Karpas-422 (cell line): Measurements from ENCODE around the gene FLNA. TPM values are rescaled to one million over a fixed set of nuclear protein-coding genes. Genes with fewer than 3 reads are reported as not detected.

ENCODE experiments used
- DNase-seq: peaks from one replicate; pipeline ENCODE4 v3.0.0-alpha.2; 2015
- H2AFZ ChIP-seq: fragments of 200-600 bp; sonication (generic); 2 replicates; pipeline ENCODE4 v1.6.1; 2014; ENCODE audit warnings: antibody characterized with exemption, low read length, mixed read lengths
- H3K27ac ChIP-seq: fragments of 200-600 bp; sonication (generic); 2 replicates; pipeline ENCODE4 v1.5.1; 2014; ENCODE audit warnings: mild to moderate bottlenecking, low read length, moderate library complexity
- H3K27me3 ChIP-seq: fragments of 200-600 bp; sonication (generic); 2 replicates; pipeline ENCODE4 v1.6.1; 2014; ENCODE audit warnings: low read length, mixed read lengths
- H3K36me3 ChIP-seq: fragments of 200-600 bp; sonication (generic); 2 replicates; pipeline ENCODE4 v1.6.1; 2014; ENCODE audit warnings: low read length, mixed read lengths; ENCODE audit not compliant: insufficient read depth
- H3K4me1 ChIP-seq: fragments of 200-600 bp; sonication (generic); 2 replicates; pipeline ENCODE4 v1.6.1; 2014; ENCODE audit warnings: mild to moderate bottlenecking, low read length, mixed read lengths
- H3K4me2 ChIP-seq: fragments of 200-600 bp; sonication (generic); 2 replicates; pipeline ENCODE4 v1.6.1; 2014; ENCODE audit warnings: low read length, low read depth, mild to moderate bottlenecking; ENCODE audit not compliant: poor library complexity, severe bottlenecking
- H3K4me3 ChIP-seq: fragments of 200-600 bp; sonication (generic); 2 replicates; pipeline ENCODE4 v1.5.1; 2014; ENCODE audit warnings: mild to moderate bottlenecking, antibody characterized with exemption, low read length, mixed read lengths
- H3K79me2 ChIP-seq: fragments of 200-600 bp; sonication (generic); 2 replicates; pipeline ENCODE4 v1.6.1; 2014; ENCODE audit warnings: mild to moderate bottlenecking, low read length, mixed read lengths
- H3K9ac ChIP-seq: fragments of 200-600 bp; sonication (generic); 2 replicates; pipeline ENCODE4 v1.6.0; 2014; ENCODE audit warnings: low read length
- H3K9me2 ChIP-seq: fragments of 200-600 bp; sonication (generic), shearing (Covaris generic); replicated peaks from 2 replicates; pipeline ENCODE4 v1.6.0; 2014; ENCODE audit warnings: mild to moderate bottlenecking, low read length, moderate library complexity; ENCODE audit not compliant: insufficient read depth
- H3K9me3 ChIP-seq: fragments of 300-700, 200-600 bp; sonication (generic); 2 replicates; pipeline ENCODE4 v1.6.1; 2014; ENCODE audit warnings: low read length, mixed read lengths
- H4K20me1 ChIP-seq: fragments of 200-600 bp; sonication (generic); 2 replicates; pipeline ENCODE4 v1.6.1; 2014; ENCODE audit warnings: mild to moderate bottlenecking, antibody characterized with exemption, low read length, low read depth; ENCODE audit not compliant: insufficient read depth
- total RNA-seq: library from RNA; depleted of rRNA; stranded (reverse); fragments of >200 nt; shearing (Covaris generic); gene quantifications from 2 replicates; pipeline ENCODE4 v1.2.3, GENCODE V29; 2014; ENCODE audit warnings: low replicate concordance

FLNA gene
- total RNA-seq, 1 experiment from 2014 or later = 46.3 TPM

GRCh38 chrX:154368630-154369448 lies 5.6 kb downstream of the FLNA start:
- Histone ChIP-seq H3K27me3 (no peaks in the 10 kb centered on the region), H3K79me2 (peaks cover 18% of the 10 kb centered on the region), H4K20me1 (no peaks in the 10 kb centered on the region), H3K4me1 (peaks cover 26% of the 10 kb centered on the region), H2AFZ (no peak overlapping the region), H3K36me3 (no peaks in the 10 kb centered on the region), H3K9ac (peak overlapping the region; percentile 79), H3K4me3 (peak overlapping the region; percentile 75; the same call in 1 of the 2 replicates), H3K9me3 (no peaks in the 10 kb centered on the region), H3K27ac (no peak overlapping the region), H3K4me2 (peak overlapping the region; percentile 88), H3K9me2 (no peaks in the 10 kb centered on the region)
- peak; percentile 63 for DNase-seq

GRCh38 chrX:154367474-154368308 lies 6.7 kb downstream of the FLNA start:
- peaks cover 18% of the 10 kb centered on the region for H3K79me2 ChIP-seq
- H3K9me2 ChIP-seq = no peaks in the 10 kb centered on the region
- H3K27ac ChIP-seq = no peak overlapping the region
- H3K9ac ChIP-seq = no peak overlapping the region
- H4K20me1 ChIP-seq = no peaks in the 10 kb centered on the region
- no peaks in the 10 kb centered on the region for H3K27me3 ChIP-seq
- no peak overlapping the region for H3K4me3 ChIP-seq
- peaks cover 21% of the 10 kb centered on the region for H3K4me1 ChIP-seq
- DNase-seq = no peak
- H3K4me2 ChIP-seq = no peak overlapping the region
- no peak overlapping the region for H2AFZ ChIP-seq
- no peaks in the 10 kb centered on the region for H3K36me3 ChIP-seq
- H3K9me3 ChIP-seq = no peaks in the 10 kb centered on the region

- no peaks in the 10 kb centered on the region for H3K9me2 ChIP-seq
- H4K20me1 ChIP-seq = no peaks in the 10 kb centered on the region
- H3K27ac ChIP-seq = no peak overlapping the region
- no peaks in the 10 kb centered on the region for H3K27me3 ChIP-seq
- peaks cover 18% of the 10 kb centered on the region for H3K79me2 ChIP-seq
- no peak for DNase-seq
- peaks cover 16% of the 10 kb centered on the region for H3K4me1 ChIP-seq
- H2AFZ ChIP-seq = no peak overlapping the region
- H3K4me3 ChIP-seq = no peak overlapping the region
- H3K4me2 ChIP-seq = no peak overlapping the region
- no peaks in the 10 kb centered on the region for H3K36me3 ChIP-seq
- no peak overlapping the region for H3K9ac ChIP-seq
- no peaks in the 10 kb centered on the region for H3K9me3 ChIP-seq
Measured at GRCh38 chrX:154366666-154367055, 7.8 kb downstream of the FLNA start.

GRCh38 chrX:154365997-154366665 lies 8.3 kb downstream of the FLNA start:
- no peaks in the 10 kb centered on the region for H3K9me2 ChIP-seq

GRCh38 chrX:154365052-154365600 lies 9.3 kb downstream of the FLNA start:
- Histone ChIP-seq H3K79me2 (peaks cover 15% of the 10 kb centered on the region), H3K9ac (no peak overlapping the region), H3K27ac (no peak overlapping the region), H3K36me3 (no peaks in the 10 kb centered on the region), H3K4me1 (peaks cover 15% of the 10 kb centered on the region), H3K4me2 (no peak overlapping the region), H3K9me3 (no peaks in the 10 kb centered on the region), H2AFZ (no peak overlapping the region), H3K27me3 (no peaks in the 10 kb centered on the region), H3K9me2 (no peaks in the 10 kb centered on the region), H4K20me1 (no peaks in the 10 kb centered on the region), H3K4me3 (no peak overlapping the region)
- no peak for DNase-seq

More at GRCh38 chrX:154365997-154366665, 8.3 kb downstream of the FLNA start:
- no peak overlapping the region for H3K4me3 ChIP-seq
- H3K4me2 ChIP-seq = no peak overlapping the region
- no peaks in the 10 kb centered on the region for H4K20me1 ChIP-seq
- no peak overlapping the region for H3K27ac ChIP-seq
- H3K36me3 ChIP-seq = no peaks in the 10 kb centered on the region
- H3K9me3 ChIP-seq = no peaks in the 10 kb centered on the region
- no peak for DNase-seq
- no peak overlapping the region for H3K9ac ChIP-seq
- H3K79me2 ChIP-seq = peaks cover 18% of the 10 kb centered on the region
- H3K4me1 ChIP-seq = peaks cover 15% of the 10 kb centered on the region
- H3K27me3 ChIP-seq = no peaks in the 10 kb centered on the region
- H2AFZ ChIP-seq = no peak overlapping the region

- no peak for DNase-seq
- Histone ChIP-seq H3K9me2 (no peaks in the 10 kb centered on the region), H3K36me3 (no peaks in the 10 kb centered on the region), H3K79me2 (peaks cover 4% of the 10 kb centered on the region), H3K9me3 (no peaks in the 10 kb centered on the region), H2AFZ (no peak overlapping the region), H3K27ac (no peak overlapping the region), H3K9ac (no peak overlapping the region), H4K20me1 (no peaks in the 10 kb centered on the region), H3K4me3 (no peak overlapping the region), H3K27me3 (no peaks in the 10 kb centered on the region), H3K4me1 (peaks cover 4% of the 10 kb centered on the region), H3K4me2 (no peak overlapping the region)
Measured at GRCh38 chrX:154363706-154364439, 10.6 kb downstream of the FLNA start.

- H4K20me1 ChIP-seq = no peaks in the 10 kb centered on the region
Measured at GRCh38 chrX:154362085-154362742, 12.2 kb downstream of the FLNA start.

More at GRCh38 chrX:154362085-154362742, 12.2 kb downstream of the FLNA start:
- Histone ChIP-seq H3K9ac (no peak overlapping the region), H2AFZ (no peak overlapping the region), H3K9me2 (no peaks in the 10 kb centered on the region), H3K9me3 (no peaks in the 10 kb centered on the region), H3K4me3 (no peak overlapping the region), H3K4me1 (no peaks in the 10 kb centered on the region), H3K79me2 (no peaks in the 10 kb centered on the region), H3K27ac (no peak overlapping the region), H3K4me2 (no peak overlapping the region), H3K36me3 (no peaks in the 10 kb centered on the region), H3K27me3 (no peaks in the 10 kb centered on the region)
- no peak for DNase-seq
